NCI-H510A (cell line): ENCODE data around the gene MIS18A.
A peak's percentile ranks its signal among the peaks of the same experiment; 100 is the strongest.

Experiments
- DNase-seq: peaks from one replicate; lab custom pipeline; 2025; lab: John Stamatoyannopoulos, UW

MIS18A gene

DNA sequence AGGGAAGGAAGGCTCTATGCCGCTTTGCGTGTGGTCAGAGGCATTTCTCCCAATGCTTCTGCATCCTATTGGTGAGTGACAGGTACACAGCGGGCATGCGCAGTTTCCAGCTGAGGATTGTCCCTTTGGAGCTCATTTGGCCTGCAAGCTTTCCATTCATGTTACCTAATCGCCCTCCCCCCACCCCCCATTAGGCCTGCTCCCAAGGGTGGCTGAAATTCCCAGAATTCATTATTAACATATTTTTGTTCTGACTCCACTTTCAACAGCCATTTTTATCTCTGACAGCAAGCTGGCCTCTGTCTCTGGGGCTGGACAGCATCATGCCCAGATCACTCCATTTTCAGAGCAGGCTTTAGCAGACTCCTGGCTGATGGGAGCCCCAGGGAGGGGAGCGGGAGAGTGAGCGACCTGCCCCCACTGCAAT is 25.6 kb downstream of the MIS18A start:
- DNase-seq = no peak

- DNase-seq = no peak
Measured at GRCh38 chr21:32252136-32252535, 26.7 kb downstream of the MIS18A start.

DNA sequence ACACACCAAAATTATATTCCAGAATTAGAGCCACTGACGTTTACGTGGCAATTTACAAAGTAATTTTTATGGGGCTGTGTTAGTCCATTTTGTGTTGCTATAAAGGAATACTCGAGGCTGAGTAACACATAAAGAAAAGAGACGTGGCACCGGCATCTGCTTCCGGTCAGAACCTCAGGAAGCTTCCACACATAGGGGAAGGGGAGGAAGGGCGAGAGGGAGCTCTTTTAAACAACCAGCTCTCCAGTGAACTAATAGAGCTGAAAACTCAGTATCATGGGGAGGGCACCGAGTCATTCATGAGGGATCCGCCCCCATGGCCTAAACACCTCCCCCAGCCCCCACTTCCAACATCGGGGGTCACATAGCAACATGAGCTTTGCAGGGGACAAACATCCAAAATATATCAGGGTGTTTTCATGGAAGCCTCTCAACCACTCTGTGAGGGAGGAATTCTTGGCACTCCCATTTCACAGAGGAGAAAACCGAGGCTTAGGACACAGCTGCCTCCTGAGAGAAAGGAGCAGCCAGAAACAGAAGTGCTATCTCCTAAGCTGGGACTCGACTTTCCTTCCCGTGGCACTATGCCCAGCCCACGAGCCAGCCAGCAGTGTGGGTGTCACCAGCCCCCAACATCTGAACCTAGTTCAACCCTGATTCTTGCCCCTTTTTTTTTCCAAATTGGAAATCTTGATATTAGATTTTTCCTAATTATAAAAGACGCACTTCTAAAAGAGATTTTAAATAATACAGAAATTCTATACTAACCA is 29.2 kb downstream of the MIS18A start:
- DNase-seq = no peak

- peak; percentile 22 for DNase-seq
Measured at GRCh38 chr21:32248571-32249461, 30.0 kb downstream of the MIS18A start.

GRCh38 chr21:32246571-32247140 is 32.2 kb downstream of the MIS18A start:
- no peak for DNase-seq

DNA sequence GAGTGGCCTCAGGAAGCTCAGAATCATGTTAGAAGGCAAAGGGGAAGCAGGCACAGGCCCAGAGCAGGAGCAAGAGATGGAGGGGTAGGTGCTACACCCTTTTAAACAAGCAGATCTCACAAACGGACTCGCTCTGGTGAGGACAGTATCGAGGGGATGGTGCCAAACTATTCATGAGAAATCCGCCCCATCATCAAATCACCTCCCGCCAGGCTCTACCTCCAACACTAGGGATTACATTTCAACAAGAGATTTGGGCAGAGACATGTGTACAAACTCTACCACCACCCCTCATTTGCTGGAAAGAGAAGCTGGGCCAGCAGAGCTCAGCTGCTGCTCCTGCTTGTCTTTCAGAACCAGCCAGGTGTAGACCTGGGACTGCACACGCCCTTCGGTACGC is 32.9 kb downstream of the MIS18A start:
- no peak for DNase-seq

GRCh38 chr21:32240851-32241687 is 37.8 kb downstream of the MIS18A start:
- no peak for DNase-seq

- no peak for DNase-seq
Measured at GRCh38 chr21:32239551-32239950, 39.3 kb downstream of the MIS18A start.

DNA sequence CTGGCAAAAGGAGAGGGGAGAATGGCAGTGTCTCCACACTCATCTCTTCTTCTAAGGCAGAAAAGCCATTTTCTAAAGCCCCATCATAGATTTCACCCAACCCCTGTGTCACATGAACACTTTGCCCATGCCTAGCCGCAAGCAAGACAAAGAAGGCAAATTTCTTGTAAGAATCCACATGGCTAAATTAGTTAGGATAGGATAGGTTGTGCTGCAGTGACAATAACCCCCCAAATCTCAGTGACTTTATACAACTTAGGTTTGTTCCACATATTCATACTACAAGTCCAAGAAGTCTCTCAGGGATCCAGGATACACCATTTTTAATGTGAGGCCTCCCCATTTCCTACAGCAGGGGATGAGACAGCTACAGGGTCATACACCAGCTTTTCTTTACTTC is 40.8 kb downstream of the MIS18A start:
- no peak for DNase-seq

GRCh38 chr21:32237021-32237420 is 41.8 kb downstream of the MIS18A start:
- DNase-seq = no peak

GRCh38 chr21:32233722-32234301 is 45.0 kb downstream of the MIS18A start:
- no peak for DNase-seq

GRCh38 chr21:32233055-32233546 is 45.7 kb downstream of the MIS18A start:
- DNase-seq = no peak

- no peak for DNase-seq
Measured at GRCh38 chr21:32226444-32226843, 52.4 kb downstream of the MIS18A start.
